Tracheal epithelial cell (primary cell): Measurements from ENCODE around the gene B3GNT3. TPM values are rescaled to one million over a fixed set of nuclear protein-coding genes. Genes with fewer than 3 reads are reported as not detected.

Experiments
- total RNA-seq: library from RNA; depleted of rRNA; stranded (reverse); fragments of >200 nt; gene quantifications from 2 replicates; pipeline ENCODE4 v1.2.1, GENCODE V29; 2014

Gene B3GNT3, protein sequence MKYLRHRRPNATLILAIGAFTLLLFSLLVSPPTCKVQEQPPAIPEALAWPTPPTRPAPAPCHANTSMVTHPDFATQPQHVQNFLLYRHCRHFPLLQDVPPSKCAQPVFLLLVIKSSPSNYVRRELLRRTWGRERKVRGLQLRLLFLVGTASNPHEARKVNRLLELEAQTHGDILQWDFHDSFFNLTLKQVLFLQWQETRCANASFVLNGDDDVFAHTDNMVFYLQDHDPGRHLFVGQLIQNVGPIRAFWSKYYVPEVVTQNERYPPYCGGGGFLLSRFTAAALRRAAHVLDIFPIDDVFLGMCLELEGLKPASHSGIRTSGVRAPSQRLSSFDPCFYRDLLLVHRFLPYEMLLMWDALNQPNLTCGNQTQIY
- total RNA-seq = 4.8 and 12.1 TPM in 2 replicates

DNA sequence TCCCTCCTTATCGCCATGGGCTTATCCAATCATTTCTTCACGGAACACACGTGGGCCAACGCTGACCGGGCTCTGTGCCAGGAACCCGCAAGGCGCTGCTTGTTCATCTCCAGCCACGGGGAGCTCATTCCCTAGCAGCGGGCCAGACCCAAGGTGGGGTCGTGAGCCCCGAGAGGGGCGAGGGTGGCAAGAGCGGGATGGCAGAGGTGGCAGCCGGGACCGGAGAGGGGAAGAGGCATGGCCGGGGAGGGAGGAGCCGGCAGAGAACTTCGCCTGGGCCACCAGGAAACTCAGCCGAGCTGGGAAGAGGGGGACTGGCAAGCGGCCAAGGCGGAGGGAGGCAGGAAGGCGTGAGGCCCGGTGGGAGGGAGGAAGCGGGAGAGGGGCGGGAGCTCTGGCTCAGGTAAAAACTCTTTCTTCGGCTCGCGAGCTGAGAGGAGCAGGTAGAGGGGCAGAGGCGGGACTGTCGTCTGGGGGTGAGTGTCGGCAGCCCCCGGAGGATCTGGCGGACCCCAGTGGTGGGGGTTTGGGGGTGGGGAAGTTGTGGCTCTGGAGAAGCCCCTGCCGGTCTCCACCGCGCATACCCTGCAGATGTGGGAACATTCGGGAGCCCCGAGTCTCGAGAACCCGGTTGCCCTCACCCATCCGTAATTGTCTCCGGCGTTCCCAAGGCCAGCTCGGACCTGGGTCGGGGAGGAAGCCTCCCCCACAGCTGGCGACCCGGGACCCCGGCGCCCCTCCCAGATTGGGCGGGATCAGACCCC is at the start of gene B3GNT3:
B3GNT3 (plus strand) TSS at position 408 of the 764 bp plus-strand sequence. CDS start 12,670 bp downstream, outside the sequence.

DNA sequence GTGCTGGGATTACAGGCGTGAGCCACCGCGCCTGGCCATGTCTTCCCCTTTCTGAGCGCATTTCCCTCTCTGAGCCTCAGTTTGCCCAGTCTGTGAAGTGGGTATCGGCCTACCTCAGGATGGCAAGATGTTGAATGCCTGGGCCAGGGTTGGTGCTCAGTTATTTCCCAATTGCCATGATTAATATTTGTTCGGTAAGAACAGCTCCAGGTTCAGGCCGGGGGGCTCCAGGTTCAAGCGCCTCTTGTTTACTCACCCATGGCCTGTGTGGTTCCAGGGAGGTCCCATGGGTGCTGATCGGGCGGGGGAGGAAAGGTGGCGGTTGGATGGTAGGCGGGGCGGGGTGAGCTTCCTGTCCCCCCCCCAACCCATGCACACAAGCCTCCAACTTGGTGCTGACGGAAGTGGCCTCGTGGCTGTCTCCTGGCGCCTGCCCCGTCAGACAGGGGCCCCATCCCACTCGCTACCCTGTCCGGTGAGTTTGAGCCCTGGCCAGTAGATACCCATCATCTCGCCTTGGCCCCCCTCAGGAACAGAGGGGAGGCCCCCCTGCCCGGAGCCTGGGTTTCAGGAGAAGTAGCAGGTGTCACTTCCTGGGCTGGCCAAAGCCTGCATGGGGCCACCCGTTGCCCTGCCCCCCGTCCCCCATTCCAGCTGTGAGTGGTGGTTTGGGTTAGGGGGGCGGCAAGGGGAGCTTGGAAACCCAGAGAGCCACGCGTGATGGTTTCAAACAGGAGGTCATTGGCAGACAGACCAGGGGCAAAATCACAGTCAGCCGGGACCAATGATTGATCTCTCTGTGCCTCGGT is 43.6 kb upstream of the B3GNT3 start, which contains the start of gene FCHO1:
FCHO1 (plus strand) TSS at position 375 of the 809 bp plus-strand sequence. CDS start 3,688 bp downstream, outside the sequence.

DNA sequence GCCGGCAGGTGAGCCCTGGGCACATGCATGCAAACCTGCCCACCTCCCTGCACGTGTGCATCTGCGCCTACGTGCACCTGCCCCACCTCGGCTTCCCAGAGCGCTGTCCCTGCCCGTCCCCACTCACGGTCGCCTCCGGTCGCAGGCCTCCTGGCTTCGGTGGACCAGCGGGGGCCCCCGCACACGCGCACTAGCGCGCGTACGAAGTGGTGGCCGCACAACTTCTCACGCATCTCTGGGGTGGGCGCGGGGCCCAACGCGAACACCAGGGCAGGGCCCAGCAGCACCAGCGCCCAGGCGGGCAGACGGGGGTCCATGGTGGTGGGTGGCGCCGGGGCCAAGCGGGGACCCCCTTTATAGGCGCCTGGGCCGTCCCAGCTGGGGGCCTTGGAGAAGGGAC is 26.3 kb downstream of the B3GNT3 start, which contains the start of gene INSL3:
INSL3 (minus strand) TSS at position 330 of the 400 bp plus-strand sequence; CDS start at position 317, 13 bp downstream.

DNA sequence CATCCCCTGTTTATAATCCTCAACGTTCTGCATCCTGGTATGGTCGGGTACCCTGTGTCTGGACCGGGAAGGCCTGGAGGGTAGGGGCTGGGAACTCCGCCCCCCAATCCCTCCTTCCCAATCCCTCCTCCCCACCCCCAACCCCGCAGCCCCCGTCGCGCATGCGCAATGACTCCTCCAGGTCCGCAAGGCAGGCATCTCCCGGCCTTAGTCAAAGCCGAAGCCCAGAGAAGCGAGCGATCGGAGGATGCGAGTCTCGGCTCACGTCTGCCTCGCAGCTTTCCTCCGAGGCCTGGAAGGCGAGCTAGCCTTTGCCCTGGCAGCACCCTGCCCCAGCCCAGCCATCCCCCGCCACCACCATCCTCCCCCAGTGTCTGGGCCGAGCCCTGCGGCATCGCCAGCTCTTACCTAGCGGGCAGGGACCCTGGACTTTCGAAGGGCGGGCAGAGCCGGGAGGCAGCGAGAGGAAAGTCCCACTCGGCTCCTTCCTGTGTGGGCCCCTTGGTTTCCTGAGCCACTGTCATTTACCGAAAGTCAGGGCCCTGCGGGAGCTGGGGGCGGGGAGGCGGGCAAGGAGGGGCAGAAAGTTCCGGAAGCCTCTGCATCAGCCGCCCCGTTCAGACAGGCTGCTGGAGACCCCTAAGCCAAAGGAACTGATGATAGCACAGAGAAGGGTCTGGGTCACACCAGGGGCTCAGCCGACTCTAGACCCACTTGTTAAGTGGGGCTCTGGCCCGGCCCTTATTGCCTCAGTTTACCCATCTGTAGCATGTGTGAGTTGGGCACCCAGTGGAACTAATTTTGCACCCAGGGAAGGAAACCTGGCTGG is 52.8 kb downstream of the B3GNT3 start, which contains the start of gene JAK3:
JAK3 (minus strand) TSS at position 445 of the 829 bp plus-strand sequence. CDS start 3,565 bp downstream, outside the sequence.

DNA sequence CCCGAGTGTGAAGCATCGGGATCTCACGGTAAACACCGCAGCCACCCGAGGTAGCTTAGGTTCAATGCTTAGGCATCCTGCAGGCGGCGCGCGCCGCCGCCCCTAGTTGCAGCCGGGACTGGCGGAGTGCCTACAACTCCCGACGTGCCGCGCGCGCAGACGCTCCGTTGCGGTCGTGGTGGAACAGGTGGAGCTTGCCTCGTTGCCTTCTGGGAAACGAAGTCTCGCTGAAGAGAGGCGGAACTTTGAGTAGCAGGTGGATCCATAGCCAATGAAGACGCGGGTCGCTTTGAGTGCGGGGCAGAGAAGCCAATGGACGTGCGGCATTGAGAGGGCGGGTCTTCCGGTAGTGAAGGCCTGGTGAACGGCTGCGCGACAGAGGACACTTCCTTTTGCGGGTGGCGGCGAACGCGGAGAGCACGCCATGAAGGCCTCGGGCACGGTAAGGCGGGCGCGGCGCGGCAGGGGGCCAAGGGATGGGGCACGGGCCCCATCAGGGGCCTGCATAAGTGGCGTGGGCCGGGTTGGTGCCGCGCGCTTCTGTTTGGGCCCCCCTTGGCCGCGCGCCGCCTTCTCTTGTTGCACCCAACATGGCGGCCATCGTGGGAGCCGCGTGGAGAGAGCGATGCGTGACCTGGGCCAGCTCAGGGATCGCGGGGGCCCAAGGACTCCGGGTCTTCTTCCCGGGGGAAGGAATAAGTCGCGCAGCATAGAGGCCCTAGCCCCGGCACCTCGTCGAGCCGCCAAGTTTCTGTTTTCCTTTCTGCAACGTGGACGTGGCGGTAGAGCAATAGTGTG is 64.8 kb downstream of the B3GNT3 start, which contains the start of gene RPL18A:
RPL18A (plus strand) TSS at position 378 of the 798 bp plus-strand sequence; CDS start at position 425, 47 bp downstream.

Other genes with a start within 250 kb of the B3GNT3 start
- 74.0 and 93.0 TPM in 2 replicates for gene COLGALT1, start 239.5 kb upstream of the B3GNT3 start, total RNA-seq
- under 0.01 TPM in 1 of 2 replicates, not detected in the other for gene UNC13A, start 106.8 kb upstream of the B3GNT3 start, total RNA-seq
- gene MAP1S, start 75.7 kb upstream of the B3GNT3 start, total RNA-seq = 9.2 and 14.7 TPM in 2 replicates
- 1.4 and 4.7 TPM in 2 replicates for gene FCHO1, start 43.7 kb upstream of the B3GNT3 start, total RNA-seq
- not detected in 2 replicates for gene INSL3, start 26.4 kb downstream of the B3GNT3 start, total RNA-seq
- 0.43 and 1.4 TPM in 2 replicates for gene JAK3, start 52.8 kb downstream of the B3GNT3 start, total RNA-seq
- 1,385 and 2,595 TPM in 2 replicates for gene RPL18A, start 64.8 kb downstream of the B3GNT3 start, total RNA-seq
- gene SLC5A5, start 76.8 kb downstream of the B3GNT3 start, total RNA-seq = 0.21 and 0.24 TPM in 2 replicates
- 19.6 and 25.5 TPM in 2 replicates for gene CCDC124, start 137.9 kb downstream of the B3GNT3 start, total RNA-seq
- not detected in 2 replicates for gene KCNN1, start 172.0 kb downstream of the B3GNT3 start, total RNA-seq
- gene ARRDC2, start 213.0 kb downstream of the B3GNT3 start, total RNA-seq = 6.6 and 12.8 TPM in 2 replicates